ENCODE measurements around the gene GRN.
"Not testable (repeated sequence)": the region's sequence is repeated elsewhere in the genome, so short reads cannot be mapped to it uniquely, and the experiment has no call there.

The GRN gene

GRCh38 chr17:44383861-44384260, 38.8 kb downstream of the GRN start:
- no peak for DNase-seq

DNA sequence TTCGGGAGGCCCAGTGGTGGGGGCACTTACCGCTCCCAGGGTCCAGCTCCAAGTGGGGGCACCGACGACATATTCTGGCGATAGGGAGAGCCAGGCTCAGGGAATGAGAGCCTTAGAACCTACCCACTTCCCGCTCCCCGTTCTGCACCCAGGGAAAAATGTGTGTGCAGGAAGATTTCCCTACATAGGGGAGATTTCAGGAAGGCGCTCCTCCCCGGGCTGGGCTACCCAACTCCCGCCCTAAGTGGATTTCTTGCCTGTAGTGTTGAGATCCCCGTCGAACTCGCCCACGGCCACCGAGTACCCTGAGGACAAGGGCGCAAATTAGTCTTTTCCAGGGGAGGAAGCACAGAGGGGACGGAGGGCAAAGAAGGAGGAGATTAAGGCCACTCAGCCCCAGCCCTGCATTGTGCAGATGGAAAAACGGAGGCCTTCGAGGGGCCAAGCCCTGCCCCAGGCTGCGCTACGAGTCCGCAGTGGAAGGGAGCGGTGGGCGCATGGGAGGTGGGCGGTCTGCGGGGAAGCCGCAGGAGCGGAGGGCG, 39.2 kb downstream of the GRN start:
- no peak for DNase-seq

DNA sequence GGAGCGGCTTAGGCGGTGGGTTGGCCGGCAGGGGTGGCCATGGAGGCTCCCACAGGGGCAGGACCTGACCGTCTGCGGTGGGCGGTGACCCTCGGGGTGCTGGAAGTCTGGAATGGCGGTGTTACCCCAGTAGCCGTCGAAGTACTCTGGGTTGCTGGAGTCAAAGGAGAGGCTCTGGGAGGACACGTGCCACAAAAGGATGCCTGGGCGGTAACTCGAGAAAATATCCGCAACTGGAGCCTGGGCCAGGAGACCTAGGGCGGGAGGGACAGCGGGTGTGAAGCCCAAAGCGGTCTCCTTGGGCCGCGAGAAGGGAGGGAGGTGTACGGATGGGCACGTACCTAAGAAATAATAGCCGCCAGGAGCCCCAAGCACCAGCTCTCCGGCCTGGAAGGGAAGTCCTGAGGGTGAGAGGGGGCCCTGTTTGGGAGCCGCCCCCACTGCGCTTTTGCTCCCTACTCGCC, 39.8 kb downstream of the GRN start:
- DNase-seq = no peak

DNA sequence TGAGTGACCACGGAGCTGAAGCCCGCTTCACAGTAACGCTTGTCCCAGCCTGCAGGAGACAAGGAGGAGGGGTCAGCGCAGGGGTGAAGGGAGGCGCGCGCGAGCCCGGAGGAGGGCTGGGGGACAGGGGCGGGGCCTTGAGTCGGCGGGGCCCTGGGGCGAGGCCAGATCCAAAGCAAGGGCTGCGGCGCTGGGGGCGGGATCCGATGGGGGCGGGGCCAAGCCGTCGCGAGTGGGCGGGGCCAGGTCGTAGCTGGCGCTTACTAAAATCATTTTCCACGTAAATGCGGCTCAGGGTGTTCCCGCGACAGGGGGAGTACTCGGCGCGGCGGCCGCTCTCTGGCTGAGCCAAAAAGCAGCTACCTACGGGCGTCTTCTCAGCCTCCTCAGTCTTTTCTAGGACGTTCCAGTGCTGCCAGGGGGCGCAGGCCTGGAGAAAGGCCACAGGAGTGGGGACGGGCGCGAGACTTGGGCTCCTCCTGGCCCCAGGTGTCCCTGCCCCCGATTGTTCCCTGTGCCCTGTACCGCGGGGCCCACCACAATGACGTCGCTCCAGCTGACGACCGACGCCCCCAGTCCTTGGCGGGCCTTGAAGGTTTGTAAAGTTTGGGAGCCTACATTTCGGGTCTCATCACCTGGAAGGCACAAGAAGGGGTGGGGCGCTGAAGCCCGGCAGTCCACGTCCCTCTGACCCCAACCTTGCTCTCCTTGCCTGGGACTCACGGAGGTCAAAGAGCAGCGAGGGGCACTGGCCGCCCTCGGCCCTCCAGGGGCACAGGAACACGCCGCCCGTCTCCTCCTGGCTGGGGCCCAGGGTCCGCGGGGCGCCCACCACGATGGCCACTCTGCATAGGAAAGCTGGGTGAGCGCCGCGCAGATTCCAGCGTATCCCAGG, 40.4 kb downstream of the GRN start:
- DNase-seq = peak; percentile 69

DNA sequence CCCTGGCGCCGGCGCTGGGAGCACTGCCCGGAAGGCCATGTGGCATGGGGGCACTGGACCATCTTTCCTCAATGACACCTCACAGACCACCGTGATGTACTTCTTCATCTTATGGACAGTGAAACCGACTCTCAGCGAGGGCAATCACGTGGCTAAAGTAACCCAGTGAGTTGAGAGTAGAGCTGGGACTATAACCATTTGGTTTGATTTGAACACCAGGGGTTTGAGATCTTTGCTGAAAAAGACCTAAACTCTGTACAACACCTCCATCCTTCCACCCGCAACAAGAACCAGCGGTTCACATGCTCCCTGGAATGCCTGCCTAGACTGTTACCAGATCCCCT, 41.1 kb downstream of the GRN start:
- DNase-seq = no peak

GRCh38 chr17:44387804-44388203, 42.7 kb downstream of the GRN start:
- no peak for DNase-seq

- DNase-seq = no peak
These were observed 44.2 kb downstream of the GRN start, which contains the start of gene ITGA2B for GRCh38 chr17:44389281-44389680. Gene ITGA2B, minus strand, starts transcription at chr17:44389649. Its CDS starts 176 bp downstream, at chr17:44389473.

GRCh38 chr17:44389723-44390202, 44.7 kb downstream of the GRN start:
- no peak for DNase-seq

- DNase-seq = no peak
These were observed 45.3 kb downstream of the GRN start for GRCh38 chr17:44390250-44390870.

GRCh38 chr17:44394112-44394511, 49.0 kb downstream of the GRN start:
- not testable (repeated sequence) for DNase-seq

DNA sequence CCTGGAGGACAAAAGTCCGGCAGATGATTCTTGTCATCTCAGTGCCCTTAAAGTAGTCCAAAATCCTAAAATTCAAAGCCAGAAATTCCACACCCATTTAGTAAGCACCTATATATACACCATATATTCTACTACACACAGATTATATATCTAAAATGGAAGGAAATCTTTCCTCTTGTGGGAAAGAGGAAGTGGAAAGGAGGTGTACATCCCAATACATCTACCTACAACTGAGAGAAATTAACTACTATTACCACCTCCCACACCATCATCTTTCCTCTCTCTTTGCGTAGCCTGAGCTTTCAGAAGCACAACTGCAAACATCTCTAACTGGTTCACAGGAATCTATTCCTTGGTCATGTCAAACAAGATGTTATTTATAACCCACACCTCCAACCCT, 49.7 kb downstream of the GRN start:
- DNase-seq = no peak

DNA sequence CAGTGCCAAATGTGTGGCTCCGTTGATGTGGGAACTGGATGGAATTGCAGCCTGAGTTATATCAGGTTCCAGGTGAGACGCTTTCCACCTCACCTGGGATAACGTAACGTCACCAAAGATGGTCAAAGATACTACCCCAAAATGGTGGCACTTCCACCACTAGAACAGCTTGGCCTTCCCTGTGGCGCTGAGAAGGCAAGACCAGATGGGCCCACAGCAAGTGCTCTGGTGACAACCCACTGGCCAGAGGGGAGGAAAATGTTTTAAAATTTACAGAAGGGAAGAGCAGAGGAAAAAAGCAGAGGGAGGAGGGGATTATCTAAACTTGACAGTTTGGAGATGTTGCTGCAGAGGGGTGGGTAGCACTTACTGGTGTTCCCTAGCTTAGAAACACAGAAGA, 51.8 kb downstream of the GRN start:
- DNase-seq = no peak

DNA sequence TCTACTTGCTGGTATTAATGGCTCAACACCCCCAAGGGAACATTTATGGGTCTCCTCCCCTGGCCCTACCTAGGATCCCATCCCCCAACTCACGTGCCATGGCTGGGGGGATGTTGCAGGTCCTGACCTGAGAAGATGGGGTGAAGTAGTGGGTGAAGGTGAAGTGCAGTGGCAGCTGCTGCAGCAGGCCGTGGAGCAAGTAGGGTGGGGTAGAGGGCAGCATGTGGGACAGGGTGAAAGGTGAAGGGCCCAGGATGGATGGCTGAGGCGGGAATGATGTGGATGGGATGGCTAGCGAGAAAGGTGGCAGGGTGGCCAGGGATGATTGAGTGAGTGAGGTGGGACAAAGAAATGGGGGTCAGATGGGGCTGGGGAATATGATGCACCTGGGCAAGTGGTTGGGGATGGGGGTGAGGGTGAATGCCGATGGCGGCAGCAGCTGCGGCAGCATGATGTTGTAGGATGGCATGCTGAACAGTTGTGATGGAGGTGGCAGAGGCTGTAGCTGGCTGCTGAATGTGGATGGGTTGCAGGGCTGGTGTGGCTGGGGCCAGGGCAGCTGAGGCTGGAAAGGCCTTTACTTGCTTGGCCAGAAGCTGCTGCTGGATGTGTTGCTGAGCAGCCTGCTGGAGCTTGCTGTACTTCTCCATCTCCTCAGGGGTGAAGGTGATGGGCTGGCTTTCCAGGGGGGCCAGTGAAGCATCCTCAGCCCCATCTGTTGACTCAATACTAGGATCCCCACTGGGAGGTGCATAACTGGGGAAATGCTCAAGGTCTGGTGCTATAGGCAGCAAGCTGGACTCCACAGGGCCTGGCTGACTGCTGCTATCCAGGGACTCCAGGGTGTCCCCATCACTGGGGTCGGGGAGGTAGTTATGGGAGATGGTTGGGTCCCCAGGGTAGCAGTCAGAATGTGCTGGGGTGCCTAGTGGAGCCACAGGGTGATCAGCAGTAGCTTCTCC, 52.7 kb downstream of the GRN start:
- no peak for DNase-seq

DNA sequence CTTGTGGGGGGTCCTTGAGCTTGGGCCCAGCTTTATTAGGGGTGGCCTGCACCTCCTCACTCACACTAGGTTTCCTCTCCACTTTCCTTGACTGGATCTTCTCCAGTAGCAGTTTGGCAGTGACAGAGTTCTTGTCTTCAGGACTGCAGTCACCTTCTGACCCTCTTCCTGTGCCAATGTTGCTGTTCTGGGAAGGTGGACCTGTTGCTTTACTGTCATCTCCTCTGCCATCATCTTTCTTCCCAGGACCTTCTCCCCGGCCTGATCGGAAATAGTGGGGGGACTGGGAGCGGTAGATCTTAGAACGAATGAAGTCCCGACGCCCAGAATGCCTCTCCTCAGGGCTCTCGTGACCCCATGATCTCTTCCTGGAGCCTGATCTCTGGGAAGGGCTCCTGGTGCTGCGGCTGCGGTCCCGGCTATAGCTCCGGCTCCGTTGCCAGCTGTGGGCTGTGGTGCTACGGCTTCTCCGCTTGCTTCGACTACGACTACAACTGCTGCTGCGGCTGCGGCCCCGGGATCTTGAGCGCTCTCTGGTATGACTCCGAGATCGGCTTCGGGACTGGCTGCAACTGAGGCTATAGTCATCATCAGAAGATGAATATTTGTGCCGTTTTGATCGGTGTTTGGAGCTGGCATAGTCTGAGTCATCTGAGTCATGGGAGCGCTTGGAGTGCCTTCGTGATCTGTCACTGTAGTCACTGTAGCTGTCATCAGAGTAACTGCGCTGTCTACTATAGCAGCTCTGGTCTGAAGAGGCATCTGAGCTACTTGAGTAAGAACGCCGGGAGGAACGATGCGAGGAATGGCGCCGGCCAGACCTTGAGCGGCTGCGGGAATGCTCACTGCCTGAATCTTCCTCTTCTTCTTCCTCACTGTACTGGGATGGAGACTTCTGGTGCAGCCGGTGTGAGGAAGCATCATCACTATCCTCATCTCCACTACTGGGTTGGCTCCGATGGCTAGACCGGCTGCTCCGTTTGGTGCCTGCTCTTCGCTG, 53.9 kb downstream of the GRN start:
- DNase-seq = no peak

- DNase-seq = peak; percentile 33
These were observed 55.2 kb downstream of the GRN start for GRCh38 chr17:44400226-44400847.

Data from fibroblast of skin of scalp (primary cell).